ENCODE results near the gene KIAA1614. TPM values are rescaled to one million over a fixed set of nuclear protein-coding genes. Genes with fewer than 3 reads are reported as not detected.

Gene KIAA1614
- polyA plus RNA-seq, 1 donor (not counting 4 experiments of a cell fraction or from before 2014, with no cell fraction given): 0.03 TPM

- no peak overlapping the region for H3K4me3 ChIP-seq (ENCODE audit: control insufficient read depth in 2 of 3, extremely low read depth in 1 of 3, insufficient read depth in 2 of 3, low read depth in 1 of 3, low read length in 3 of 3)
- no peak overlapping the region for H3K27ac ChIP-seq (ENCODE audit: control insufficient read depth, insufficient read depth, low read length)
- H2AFZ ChIP-seq (ENCODE audit: control insufficient read depth, low read length): no peak overlapping the region
- no peaks in the 10 kb centered on the region for H3K79me2 ChIP-seq (ENCODE audit: control insufficient read depth, insufficient read depth, low read length)
- DNase-seq (ENCODE audit: low read depth, low spot score) (no peak), FAIRE-seq (no peak)
- dilution Hi-C loops (cut with MboI; ENCODE audit: extremely low pct_ligation_motif_present, low sequenced_read_pairs): no loop called here
- no peak for TF ChIP-seq EZH2 (IDR thresholded peaks at IDR 0.05; ENCODE audit: low read length)
- no peak for TF ChIP-seq CTCF (optimal IDR thresholded peaks at IDR 0.05 in 1 of 3, IDR thresholded peaks at IDR 0.05 in 1 of 3, conservative IDR thresholded peaks at IDR 0.05 in 1 of 3; ENCODE audit: extremely low read depth in 1 of 3, insufficient read depth in 2 of 3, low read length in 3 of 3)
- H3K36me3 ChIP-seq (ENCODE audit: control insufficient read depth in 2 of 2, extremely low read depth in 1 of 2, insufficient read depth in 2 of 2, low read length in 2 of 2): peaks cover 4 to 14% of the 10 kb centered on the region in 2 experiments
- no peak overlapping the region for H3K9ac ChIP-seq (ENCODE audit: control insufficient read depth, extremely low read depth, insufficient read depth, low read length)
- peaks cover 6% of the 10 kb centered on the region for H3K9me3 ChIP-seq (ENCODE audit: control insufficient read depth, low read depth, low read length)
- no peak overlapping the region for H3K4me2 ChIP-seq (ENCODE audit: control insufficient read depth, extremely low read depth, insufficient read depth, low read depth, low read length)
- peaks cover 11% of the 10 kb centered on the region for H3K4me1 ChIP-seq (ENCODE audit: control insufficient read depth, extremely low read depth, insufficient read depth, low read length)
- H3K9me1 ChIP-seq (ENCODE audit: control insufficient read depth, extremely low read depth, insufficient read depth, low read length): no peaks in the 10 kb centered on the region
- H3K27me3 ChIP-seq (ENCODE audit: control insufficient read depth, extremely low read depth, insufficient read depth, low read length): no peaks in the 10 kb centered on the region
- no peaks in the 10 kb centered on the region for H4K20me1 ChIP-seq (ENCODE audit: control insufficient read depth, extremely low read depth, insufficient read depth, low read length)
Observed at GRCh38 chr1:180951836-180952656, 39.3 kb downstream of the KIAA1614 start.

- peaks cover 4 to 13% of the 10 kb centered on the region in 2 experiments for H3K36me3 ChIP-seq (ENCODE audit: control insufficient read depth in 2 of 2, extremely low read depth in 1 of 2, insufficient read depth in 2 of 2, low read length in 2 of 2)
- no peaks in the 10 kb centered on the region for H3K79me2 ChIP-seq (ENCODE audit: control insufficient read depth, insufficient read depth, low read length)
- H3K4me2 ChIP-seq (ENCODE audit: control insufficient read depth, extremely low read depth, insufficient read depth, low read depth, low read length): no peak overlapping the region
- H3K9ac ChIP-seq (ENCODE audit: control insufficient read depth, extremely low read depth, insufficient read depth, low read length): no peak overlapping the region
- H4K20me1 ChIP-seq (ENCODE audit: control insufficient read depth, extremely low read depth, insufficient read depth, low read length): no peaks in the 10 kb centered on the region
- no peak overlapping the region for H3K4me3 ChIP-seq (ENCODE audit: control insufficient read depth in 2 of 3, extremely low read depth in 1 of 3, insufficient read depth in 2 of 3, low read depth in 1 of 3, low read length in 3 of 3)
- no peak for FAIRE-seq
- H3K4me1 ChIP-seq (ENCODE audit: control insufficient read depth, extremely low read depth, insufficient read depth, low read length): peaks cover 11% of the 10 kb centered on the region
- no peak for TF ChIP-seq CTCF (optimal IDR thresholded peaks at IDR 0.05 in 1 of 3, IDR thresholded peaks at IDR 0.05 in 1 of 3, conservative IDR thresholded peaks at IDR 0.05 in 1 of 3; ENCODE audit: extremely low read depth in 1 of 3, insufficient read depth in 2 of 3, low read length in 3 of 3)
- TF ChIP-seq EZH2 (IDR thresholded peaks at IDR 0.05; ENCODE audit: low read length): no peak
- H3K27me3 ChIP-seq (ENCODE audit: control insufficient read depth, extremely low read depth, insufficient read depth, low read length): no peaks in the 10 kb centered on the region
- dilution Hi-C loops (cut with MboI; ENCODE audit: extremely low pct_ligation_motif_present, low sequenced_read_pairs): no loop called here
- no peaks in the 10 kb centered on the region for H3K9me1 ChIP-seq (ENCODE audit: control insufficient read depth, extremely low read depth, insufficient read depth, low read length)
- no peak overlapping the region for H3K27ac ChIP-seq (ENCODE audit: control insufficient read depth, insufficient read depth, low read length)
- DNase-seq (ENCODE audit: low read depth, low spot score): no peak
- H3K9me3 ChIP-seq (ENCODE audit: control insufficient read depth, low read depth, low read length): peaks cover 6% of the 10 kb centered on the region
- no peak overlapping the region for H2AFZ ChIP-seq (ENCODE audit: control insufficient read depth, low read length)
Observed at GRCh38 chr1:180952657-180953013, 39.9 kb downstream of the KIAA1614 start.
